ENCODE results near the gene CCDC171.

DNA sequence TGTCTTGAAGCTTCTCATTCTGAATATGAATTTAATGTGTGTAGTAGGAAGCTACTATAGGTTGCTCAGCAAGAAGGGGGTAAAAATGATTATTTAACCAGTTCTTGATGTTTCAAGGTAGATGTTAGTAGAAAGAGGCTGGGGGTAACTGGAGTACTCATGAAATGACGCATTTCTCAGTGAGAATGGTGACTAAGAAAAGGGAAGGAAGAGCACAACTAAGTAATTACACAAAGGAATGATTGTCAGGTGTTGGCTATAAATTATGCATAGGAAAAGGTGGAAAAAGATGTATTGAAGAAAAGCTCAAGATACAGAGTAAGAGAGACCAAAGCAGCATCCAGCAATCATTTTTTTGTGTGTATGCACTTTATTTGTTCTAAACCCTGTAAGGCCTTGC, 40.6 kb upstream of the CCDC171 start:
- TF ChIP-seq, protein P1, sequence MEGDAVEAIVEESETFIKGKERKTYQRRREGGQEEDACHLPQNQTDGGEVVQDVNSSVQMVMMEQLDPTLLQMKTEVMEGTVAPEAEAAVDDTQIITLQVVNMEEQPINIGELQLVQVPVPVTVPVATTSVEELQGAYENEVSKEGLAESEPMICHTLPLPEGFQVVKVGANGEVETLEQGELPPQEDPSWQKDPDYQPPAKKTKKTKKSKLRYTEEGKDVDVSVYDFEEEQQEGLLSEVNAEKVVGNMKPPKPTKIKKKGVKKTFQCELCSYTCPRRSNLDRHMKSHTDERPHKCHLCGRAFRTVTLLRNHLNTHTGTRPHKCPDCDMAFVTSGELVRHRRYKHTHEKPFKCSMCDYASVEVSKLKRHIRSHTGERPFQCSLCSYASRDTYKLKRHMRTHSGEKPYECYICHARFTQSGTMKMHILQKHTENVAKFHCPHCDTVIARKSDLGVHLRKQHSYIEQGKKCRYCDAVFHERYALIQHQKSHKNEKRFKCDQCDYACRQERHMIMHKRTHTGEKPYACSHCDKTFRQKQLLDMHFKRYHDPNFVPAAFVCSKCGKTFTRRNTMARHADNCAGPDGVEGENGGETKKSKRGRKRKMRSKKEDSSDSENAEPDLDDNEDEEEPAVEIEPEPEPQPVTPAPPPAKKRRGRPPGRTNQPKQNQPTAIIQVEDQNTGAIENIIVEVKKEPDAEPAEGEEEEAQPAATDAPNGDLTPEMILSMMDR (IDR thresholded peaks at IDR 0.05; ENCODE audit: insufficient read depth, low read length, poor library complexity, severe bottlenecking) = no peak
- TF ChIP-seq EZH2phosphoT487 (conservative IDR thresholded peaks at IDR 0.05; ENCODE audit: low read length) = no peak

Measured in SU-DHL-6 (cell line).